Stimulated activated CD8-positive, alpha-beta memory T cell treated with anti-CD3 and anti-CD28 coated beads, Interleukin-7, amount 100 ng/mL, for 48 hours (primary cell): ENCODE measurements around the gene MEF2A.

Source experiments
- DNase-seq, 2 donors: peaks; one replicate each; pipeline ENCODE4 v3.0.0-alpha.2; 2020; ENCODE audit warnings: low read depth in 1 of 2; ENCODE audit errors: extremely low read depth in 1 of 2

Gene MEF2A

DNA sequence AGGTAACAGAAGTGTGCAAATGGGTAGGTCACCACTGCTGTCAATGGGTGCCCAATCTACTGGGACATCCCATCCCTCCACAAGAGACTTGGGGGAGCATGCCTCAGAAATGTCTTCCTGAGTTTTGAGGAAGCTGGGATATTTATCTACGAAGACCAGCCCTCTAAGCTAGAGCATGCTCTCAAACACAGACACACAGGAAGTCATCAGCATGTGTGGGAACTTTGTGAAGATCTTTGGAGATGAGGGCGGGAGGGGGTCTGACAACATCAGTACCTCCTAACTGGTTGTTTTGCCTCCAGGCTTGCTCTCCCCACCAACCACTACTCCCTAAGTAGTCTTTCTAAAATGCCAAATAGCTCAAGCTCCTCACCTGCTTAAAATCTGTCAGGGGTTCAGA, 3.5 kb upstream of the MEF2A start:
- no peak for DNase-seq

GRCh38 chr15:99564221-99565048, 1.3 kb upstream of the MEF2A start:
- no peak for DNase-seq

- DNase-seq: no peak
Measured at GRCh38 chr15:99565049-99565298, 810 bp upstream of the MEF2A start.

- no peak for DNase-seq
Measured at GRCh38 chr15:99566157-99566897, 543 bp downstream of the MEF2A start.

- no peak for DNase-seq
Measured at GRCh38 chr15:99568625-99569352, 3.0 kb downstream of the MEF2A start.

- no peak for DNase-seq
Measured at GRCh38 chr15:99571299-99571698, 5.5 kb downstream of the MEF2A start.

- no peak for DNase-seq
Measured at GRCh38 chr15:99574048-99574447, 8.3 kb downstream of the MEF2A start.

- DNase-seq: no peak
Measured at GRCh38 chr15:99574502-99574901, 8.7 kb downstream of the MEF2A start.

DNA sequence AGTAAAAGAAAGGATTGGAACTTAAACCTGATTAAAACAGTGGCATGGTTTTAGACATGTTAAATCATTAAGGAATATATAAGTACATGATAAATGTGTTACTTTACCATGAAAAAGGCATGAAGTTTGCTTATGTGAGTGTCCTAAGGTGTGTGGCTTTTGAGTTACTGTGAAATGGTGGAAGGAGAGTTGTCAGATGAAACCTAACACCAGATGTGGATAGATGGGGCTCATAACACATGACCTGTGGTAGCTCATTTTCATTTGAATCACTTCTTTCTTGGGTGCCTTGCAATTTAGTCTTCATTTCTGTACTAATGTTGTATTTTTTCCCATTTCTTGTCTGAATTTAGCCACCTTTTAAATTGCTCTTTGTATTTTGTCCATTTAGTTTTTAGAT, 13.0 kb downstream of the MEF2A start:
- no peak for DNase-seq

DNA sequence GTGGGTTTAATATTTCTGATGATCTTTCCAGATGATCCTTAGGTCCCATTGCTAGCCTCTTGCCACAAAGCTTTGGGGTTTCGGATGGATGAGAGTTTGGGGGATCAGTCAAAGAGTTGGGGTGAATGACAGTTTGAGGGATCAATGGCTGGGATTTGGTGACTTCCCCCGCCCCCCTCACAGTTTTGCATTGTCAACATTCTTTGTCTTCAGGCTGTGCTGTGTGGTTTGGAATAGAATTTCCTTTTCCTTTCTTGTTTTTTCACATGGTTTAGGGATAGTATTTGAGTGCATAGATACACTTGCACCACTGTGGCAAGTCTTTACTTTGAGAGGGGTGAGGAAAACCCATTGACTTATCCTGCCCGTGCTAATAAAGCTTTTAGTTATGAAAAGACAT, 14.3 kb downstream of the MEF2A start:
- DNase-seq: no peak

DNA sequence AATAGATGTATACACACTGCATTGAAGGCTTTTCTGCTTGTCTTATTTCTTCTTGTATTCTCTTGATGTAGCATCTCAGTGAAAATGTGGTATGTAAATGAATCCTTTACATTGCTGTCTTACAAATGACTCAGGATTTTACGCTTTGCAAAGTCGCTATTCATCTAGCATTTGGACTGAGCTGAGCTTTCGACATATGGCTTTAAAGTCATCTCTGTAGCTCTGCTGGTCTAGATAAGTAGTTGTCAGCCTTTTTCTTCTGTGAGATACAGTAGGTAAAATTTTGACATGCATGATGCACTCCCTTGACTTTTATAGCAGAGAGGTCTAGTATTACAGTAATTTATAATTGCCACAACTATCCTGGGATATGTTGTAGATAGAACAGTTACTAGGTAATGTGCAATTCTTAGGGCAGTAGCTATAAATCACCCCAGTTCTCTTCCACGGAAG, 16.8 kb downstream of the MEF2A start:
- no peak for DNase-seq

DNA sequence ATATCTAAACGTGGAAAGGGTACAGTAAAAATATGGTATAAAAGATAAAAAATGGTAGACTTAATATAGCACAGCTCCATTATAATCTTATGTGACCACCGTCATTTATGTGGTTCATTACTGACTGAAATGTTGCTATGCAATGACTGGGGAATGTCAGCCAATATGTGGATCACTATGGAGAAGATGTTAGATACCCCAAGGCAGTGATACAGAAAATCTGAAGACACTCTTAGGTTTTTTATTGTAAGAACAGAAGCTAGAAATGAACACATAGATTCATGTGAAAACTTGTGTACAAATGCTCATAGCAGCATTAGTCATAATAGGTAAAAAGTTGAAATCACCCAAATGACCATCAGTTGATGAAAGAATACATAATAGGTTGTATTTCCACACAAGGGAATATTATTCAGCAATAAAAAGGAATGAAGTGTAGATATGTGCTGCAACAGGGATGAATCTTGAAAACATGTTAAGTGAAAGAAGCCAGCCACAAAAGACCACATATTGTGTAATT, 18.4 kb downstream of the MEF2A start:
- no peak for DNase-seq

- DNase-seq: no peak
Measured at GRCh38 chr15:99586121-99586520, 20.3 kb downstream of the MEF2A start.

GRCh38 chr15:99589801-99590200, 24.0 kb downstream of the MEF2A start:
- no peak for DNase-seq

DNA sequence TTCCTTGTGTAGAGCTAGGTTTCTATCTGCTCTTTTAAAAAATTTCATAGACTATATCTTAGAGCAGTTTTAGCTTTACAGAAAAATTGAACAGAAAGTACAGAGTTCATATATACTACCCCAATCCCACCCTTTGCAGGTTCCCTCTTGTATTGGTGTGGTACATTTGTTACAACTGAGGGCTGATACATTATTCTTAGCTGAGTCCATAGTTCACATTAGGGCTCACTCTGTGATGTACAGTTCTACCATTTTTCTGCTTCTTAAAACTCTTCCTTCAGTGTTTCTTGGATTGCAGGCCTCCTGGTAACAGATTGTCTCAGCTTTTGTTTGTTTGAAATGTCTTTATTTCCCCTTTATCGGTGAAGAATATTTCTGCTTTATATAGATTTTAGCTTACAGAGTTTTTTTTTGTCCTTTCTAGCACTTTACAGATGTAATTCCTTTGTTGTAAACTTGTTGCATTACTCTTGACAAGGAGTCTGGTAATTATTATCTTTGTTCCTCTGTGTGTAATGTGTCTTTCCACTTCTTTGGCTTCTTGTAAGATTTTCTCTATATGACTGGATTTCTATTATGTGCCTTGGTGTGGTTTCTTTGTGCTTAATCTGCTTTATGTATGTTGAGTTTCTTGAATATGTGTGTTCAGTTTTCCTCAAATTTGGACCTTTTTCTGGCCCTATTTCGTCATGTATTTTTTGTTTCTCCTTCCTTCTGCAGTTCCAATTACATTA, 25.3 kb downstream of the MEF2A start:
- no peak for DNase-seq

DNA sequence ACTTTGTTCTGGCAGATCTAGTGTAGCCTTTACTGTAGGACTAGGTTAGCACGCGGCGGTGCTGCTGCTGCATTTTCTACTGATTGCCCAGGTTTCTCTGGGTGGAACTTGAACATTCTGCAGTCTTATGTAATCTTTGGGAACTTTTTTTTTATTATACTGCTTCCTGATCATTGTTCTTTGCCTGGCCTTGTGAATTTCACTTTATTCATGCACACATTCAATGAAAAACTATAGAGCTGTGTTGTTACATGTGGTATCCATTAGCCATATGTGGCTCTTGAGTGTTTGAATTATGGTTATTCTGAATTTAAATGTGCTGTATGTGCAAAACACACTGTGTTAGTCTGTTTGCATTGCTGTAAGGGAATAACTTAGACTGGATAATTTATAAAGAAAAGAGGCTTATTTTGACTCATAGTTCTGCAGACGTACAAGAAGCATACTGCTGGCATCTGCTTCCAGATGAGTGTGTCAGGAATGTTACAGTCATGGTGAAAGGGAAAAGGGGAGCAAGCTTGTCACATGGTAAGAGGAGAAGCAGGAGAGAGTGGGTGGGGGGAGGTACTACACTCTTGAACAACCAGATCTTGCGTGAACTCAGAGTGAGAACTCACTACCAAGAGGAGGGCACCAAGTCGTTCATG, 26.5 kb downstream of the MEF2A start:
- no peak for DNase-seq

GRCh38 chr15:99593070-99593469, 27.3 kb downstream of the MEF2A start:
- DNase-seq: no peak

GRCh38 chr15:99594916-99595315, 29.1 kb downstream of the MEF2A start:
- no peak for DNase-seq

GRCh38 chr15:99598296-99598695, 32.5 kb downstream of the MEF2A start:
- DNase-seq: no peak

- DNase-seq: no peak
Measured at GRCh38 chr15:99603828-99604227, 38.0 kb downstream of the MEF2A start.
